GM21825 (cell line): ENCODE results near the gene ZC2HC1B.
A peak's percentile ranks its signal among the peaks of the same experiment; 100 is the strongest.
"Not testable (repeated sequence)": the region's sequence is repeated elsewhere in the genome, so short reads cannot be mapped to it uniquely, and the experiment has no call there.

ENCODE experiments used
- ATAC-seq: cut with Tn5 transposase; IDR thresholded peaks from one replicate; pipeline ENCODE4 v1.9.1; 2021; ENCODE audit warnings: mild to moderate bottlenecking, moderate library complexity; ENCODE audit not compliant: unreplicated experiment

ZC2HC1B gene, protein sequence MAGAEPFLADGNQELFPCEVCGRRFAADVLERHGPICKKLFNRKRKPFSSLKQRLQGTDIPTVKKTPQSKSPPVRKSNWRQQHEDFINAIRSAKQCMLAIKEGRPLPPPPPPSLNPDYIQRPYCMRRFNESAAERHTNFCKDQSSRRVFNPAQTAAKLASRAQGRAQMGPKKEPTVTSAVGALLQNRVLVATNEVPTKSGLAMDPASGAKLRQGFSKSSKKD

DNA sequence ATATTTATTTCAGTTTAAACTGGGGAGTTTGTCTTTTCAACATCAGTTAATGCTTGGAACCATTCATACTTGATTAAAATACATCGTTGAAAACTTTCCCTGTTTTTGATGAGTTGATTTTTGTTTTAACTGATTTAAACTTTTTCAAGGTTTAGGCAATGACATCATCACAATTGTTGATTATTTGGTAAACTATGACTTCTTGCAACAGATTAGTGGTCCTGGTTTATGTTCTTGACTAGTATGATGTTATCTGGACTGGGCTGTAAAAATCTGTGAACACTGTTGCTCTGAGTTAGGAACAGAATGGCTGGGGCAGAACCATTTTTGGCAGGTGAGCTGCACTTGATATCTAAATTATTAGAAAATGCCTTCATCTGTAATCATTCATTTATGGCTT, at the start of gene ZC2HC1B:
Gene ZC2HC1B, plus strand, starts transcription at position 241 of the 400 bp plus-strand sequence. Its CDS starts 66 bp downstream, at position 307.
- no peak for ATAC-seq

DNA sequence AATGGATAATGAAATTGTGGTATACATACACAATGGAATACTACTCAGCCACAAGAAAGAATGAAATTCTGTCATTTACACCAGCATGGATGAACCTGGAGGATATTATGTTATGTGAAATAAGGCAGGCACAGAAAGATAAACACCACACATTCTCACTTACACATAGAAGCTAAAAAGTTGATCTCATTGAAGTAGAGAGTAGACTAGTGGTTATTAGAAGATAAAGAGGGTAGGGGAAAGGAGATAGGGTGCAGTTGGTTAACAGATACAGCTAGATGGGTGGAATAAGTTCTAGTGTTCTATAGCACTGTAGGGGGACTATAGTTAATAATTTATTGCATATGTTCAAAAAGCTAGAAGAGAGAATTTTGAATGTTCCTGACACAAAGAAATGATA, 46.7 kb upstream of the ZC2HC1B start:
- ATAC-seq: no peak

- no peak for ATAC-seq
Observed at GRCh38 chr6:143821359-143821758, 42.9 kb upstream of the ZC2HC1B start.

- no peak for ATAC-seq
Observed at GRCh38 chr6:143822584-143823024, 41.7 kb upstream of the ZC2HC1B start.

- ATAC-seq: no peak
Observed at GRCh38 chr6:143823548-143823947, 40.7 kb upstream of the ZC2HC1B start.

GRCh38 chr6:143828572-143828971, 35.7 kb upstream of the ZC2HC1B start:
- ATAC-seq: no peak

DNA sequence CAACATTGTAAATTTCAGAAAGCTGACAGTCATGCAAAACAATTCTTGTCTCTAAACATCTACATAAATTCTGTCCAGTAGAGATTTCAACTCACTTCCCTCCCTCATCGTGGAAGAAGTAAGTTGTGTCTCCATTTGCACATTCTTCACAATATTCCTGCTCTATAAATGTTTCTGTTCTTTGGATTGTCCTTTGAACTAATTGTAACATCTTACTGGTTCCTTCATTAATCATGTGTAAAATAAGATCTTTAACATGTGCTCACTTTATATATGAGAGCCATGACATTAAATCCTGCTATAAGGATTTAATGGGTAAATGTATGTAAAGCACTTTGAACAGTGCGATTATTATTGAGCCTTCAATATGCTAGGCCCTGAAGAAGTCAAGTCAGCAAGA, 28.1 kb upstream of the ZC2HC1B start:
- ATAC-seq: no peak

- ATAC-seq: no peak
Observed at GRCh38 chr6:143838395-143838794, 25.9 kb upstream of the ZC2HC1B start.

DNA sequence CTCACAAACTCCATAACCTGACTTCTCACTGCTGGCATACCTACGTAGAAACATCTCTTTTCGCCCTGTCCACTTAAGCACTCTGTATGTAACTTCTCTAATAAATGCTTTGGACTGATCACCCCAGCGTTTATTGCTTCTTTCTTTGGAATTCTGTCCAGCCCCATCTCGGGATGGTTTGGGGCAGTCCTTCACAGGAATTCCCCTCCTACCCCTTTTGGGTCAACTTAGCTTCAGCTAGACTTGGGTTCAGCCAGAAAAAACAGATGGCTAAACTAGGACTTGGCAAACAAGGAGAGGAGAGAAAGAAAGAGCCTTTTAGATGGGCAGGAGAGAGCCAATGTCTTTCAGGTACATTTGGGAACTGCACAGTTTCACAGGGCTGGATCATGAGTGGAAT, 25.1 kb upstream of the ZC2HC1B start:
- no peak for ATAC-seq

- ATAC-seq: no peak
Observed at GRCh38 chr6:143840595-143841265, 23.5 kb upstream of the ZC2HC1B start.

- ATAC-seq: no peak
Observed at GRCh38 chr6:143842461-143842901, 21.8 kb upstream of the ZC2HC1B start.

DNA sequence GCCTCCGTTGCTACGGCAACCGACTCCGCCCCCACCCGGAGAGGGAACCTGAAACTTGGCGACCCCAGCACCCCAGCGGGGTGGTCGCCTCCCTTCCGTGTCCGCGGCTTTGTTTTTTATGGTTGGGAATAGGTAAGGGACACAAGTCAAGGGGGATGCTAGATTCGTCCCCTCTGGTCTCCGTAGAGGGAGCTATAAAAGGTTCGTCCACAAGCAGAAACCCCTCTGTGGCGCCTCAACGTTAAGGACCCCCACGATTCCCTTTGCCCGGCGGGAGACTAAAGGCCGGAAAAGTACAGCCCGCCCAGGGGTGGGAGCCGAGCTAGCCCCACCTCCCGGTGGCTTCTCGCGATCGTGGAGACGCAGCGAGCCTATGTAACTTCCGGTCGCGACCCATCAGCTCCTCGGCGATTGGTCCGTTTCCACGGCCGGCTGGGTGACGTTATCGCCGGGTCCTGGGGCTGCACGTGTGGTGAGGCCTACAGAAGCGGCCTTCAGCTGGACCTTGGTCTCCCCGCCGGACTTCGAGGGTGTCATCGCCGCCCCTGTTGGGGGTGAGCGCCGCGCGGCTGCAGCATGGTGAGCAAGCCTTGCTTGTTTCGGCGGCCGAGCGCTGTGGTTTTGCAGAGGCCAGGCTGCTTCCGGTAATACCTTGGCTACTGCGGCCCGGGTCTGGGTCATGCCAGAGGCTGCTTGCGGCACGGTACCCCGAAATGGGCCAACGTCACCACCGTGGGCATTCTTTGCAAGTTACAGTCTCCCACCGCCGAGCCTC, 21.2 kb upstream of the ZC2HC1B start, which contains the start of gene LTV1:
Gene LTV1, plus strand, starts transcription at position 437 of the 775 bp plus-strand sequence. Its CDS starts 140 bp downstream, at position 577.
- peak; percentile 100 for ATAC-seq

DNA sequence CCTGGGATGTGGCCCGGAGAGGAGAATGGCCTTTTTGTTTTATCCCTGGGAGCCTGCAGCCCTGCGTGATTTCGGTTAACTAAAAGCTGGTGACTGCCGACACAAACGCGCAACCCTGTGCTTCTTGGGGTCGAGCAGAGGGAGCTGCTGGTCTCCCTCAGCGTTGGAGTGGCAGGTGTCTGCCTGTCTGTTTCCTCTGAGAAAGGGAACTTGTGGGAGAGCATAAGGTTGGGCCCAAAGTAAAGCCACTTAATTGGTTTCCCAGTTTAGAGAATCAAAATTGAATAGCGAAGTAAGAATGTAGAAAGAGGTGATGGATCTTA, 20.6 kb upstream of the ZC2HC1B start:
- peak; percentile 2 for ATAC-seq

DNA sequence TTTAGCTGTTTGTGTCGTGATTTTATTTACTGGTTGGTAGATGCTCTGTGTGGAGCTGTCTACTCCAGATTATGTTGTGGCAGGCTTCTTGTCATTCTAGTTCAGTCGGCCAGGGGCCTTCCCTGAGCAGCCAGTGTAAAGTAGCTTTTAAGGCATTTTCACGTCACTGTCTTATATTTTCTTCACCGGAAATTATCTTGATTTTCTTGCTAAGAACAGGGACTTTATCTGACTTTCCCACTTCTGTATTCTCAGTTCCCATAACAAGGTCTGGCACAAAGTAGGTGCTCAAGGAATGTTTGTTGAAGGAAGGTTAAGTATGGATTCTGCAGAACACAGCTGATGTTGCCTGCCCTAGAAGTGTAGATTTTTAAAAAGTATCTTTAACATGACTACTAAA, 20.3 kb upstream of the ZC2HC1B start:
- ATAC-seq: no peak

- no peak for ATAC-seq
Observed at GRCh38 chr6:143845033-143845432, 19.2 kb upstream of the ZC2HC1B start.

GRCh38 chr6:143851706-143852105, 12.6 kb upstream of the ZC2HC1B start:
- ATAC-seq: not testable (repeated sequence)

GRCh38 chr6:143855057-143855456, 9.2 kb upstream of the ZC2HC1B start:
- ATAC-seq: not testable (repeated sequence)

GRCh38 chr6:143856762-143857161, 7.5 kb upstream of the ZC2HC1B start:
- not testable (repeated sequence) for ATAC-seq

- ATAC-seq: no peak
Observed at GRCh38 chr6:143857651-143858050, 6.6 kb upstream of the ZC2HC1B start.

DNA sequence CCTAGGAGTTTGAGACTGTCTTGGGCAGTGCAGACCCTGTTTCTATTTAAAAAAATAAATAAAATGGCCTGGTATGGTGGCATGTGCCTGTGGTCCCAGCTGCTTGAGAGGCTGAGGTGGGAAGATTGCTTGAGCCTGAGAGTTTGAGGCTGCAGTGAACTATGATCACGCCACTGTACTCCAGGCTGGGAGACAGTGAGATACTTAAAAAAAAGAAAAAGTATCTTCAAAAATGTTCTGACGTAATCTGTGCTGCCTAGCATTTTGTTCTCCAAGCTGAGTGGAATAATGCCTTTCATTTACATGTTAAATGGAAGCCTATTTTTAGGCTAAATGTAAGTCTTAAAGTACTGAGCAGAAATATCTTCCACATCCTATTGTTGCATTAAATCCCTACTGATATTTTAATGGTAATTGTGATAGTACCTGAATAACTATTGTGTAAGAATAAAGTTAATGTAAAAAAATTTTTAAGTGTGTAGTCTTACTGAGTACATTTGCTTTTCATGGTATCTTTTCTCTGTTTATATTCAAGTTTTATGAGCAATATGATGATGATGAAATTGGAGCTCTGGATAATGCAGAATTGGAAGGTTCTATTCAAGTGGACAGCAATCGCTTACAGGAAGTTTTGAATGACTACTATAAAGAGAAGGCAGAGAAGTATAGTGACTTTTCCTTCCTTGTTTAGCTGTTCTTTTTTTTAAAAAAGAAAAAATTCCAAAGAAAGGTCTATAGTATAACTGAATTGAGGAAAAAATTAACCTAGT, 4.2 kb upstream of the ZC2HC1B start:
- no peak for ATAC-seq

DNA sequence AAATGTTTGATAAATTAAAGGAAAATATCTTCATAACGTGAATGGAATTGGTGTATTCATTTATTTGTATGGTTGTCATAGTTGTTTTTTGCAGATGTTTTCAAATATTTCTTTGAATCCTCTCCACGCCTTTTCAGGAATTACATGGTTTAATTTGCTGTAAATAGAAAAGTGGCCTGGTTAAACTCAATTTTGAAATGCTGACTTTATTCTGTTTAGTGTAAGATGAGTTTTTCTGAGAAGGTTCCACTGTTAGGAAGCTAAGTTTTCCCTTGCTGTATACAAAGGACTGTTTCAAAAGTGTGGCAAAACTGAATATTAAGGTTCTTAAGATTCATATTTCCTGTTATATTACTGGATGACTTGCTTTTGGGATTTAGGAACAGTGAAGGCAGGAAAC, 503 bp upstream of the ZC2HC1B start:
- ATAC-seq: no peak
